Measurements from ENCODE around the gene FAM3C.
A peak's percentile ranks its signal among the peaks of the same experiment; 100 is the strongest.

Gene FAM3C

GRCh38 chr7:121394709-121395140 is 1.4 kb downstream of the FAM3C start:
- Histone ChIP-seq H3K9me3 (ENCODE audit: low read length) (no peaks in the 10 kb centered on the region), H3F3A (ENCODE audit: insufficient read depth, low read length) (peaks cover 5% of the 10 kb centered on the region; the same call in 1 of the 2 replicates), H2AFZ (ENCODE audit: low read length) (no peak overlapping the region), H3K9me2 (ENCODE audit: low read depth, low read length) (no peaks in the 10 kb centered on the region), H3K79me2 (ENCODE audit: insufficient read depth, low read length) (peaks cover 56% of the 10 kb centered on the region), H3K4me3 (ENCODE audit: low read depth, low read length, poor library complexity, severe bottlenecking) (peak overlapping the region; percentile 71), H4K20me1 (ENCODE audit: insufficient read depth, low read length) (no peaks in the 10 kb centered on the region), H3K4me1 (ENCODE audit: insufficient read depth, low read length, severe bottlenecking) (peaks cover 54% of the 10 kb centered on the region), H3K27ac (ENCODE audit: low read depth, low read length, poor library complexity, severe bottlenecking) (peak overlapping the region; percentile 9), H3K36me3 (ENCODE audit: insufficient read depth, low read length) (peaks cover 14% of the 10 kb centered on the region), H3K27me3 (ENCODE audit: insufficient read depth, low read length) (no peaks in the 10 kb centered on the region), H3K4me2 (ENCODE audit: low read length) (peak overlapping the region; percentile 74), H3K9ac (ENCODE audit: low read length) (peak overlapping the region; percentile 10; the same call in 1 of the 2 replicates)
- TF ChIP-seq CTCF (IDR thresholded peaks at IDR 0.05; ENCODE audit: low read length) = no peak
- TF ChIP-seq EZH2 (IDR thresholded peaks at IDR 0.05; ENCODE audit: borderline replicate concordance, low read length) = no peak

GRCh38 chr7:121393005-121393366 is 3.1 kb downstream of the FAM3C start:
- H3K27me3 ChIP-seq (ENCODE audit: insufficient read depth, low read length) = no peaks in the 10 kb centered on the region
- peaks cover 14% of the 10 kb centered on the region for H3K36me3 ChIP-seq (ENCODE audit: insufficient read depth, low read length)
- H3K4me2 ChIP-seq (ENCODE audit: low read length) = no peak overlapping the region
- H3K9me3 ChIP-seq (ENCODE audit: low read length) = no peaks in the 10 kb centered on the region
- no peak overlapping the region for H2AFZ ChIP-seq (ENCODE audit: low read length)
- H3F3A ChIP-seq (ENCODE audit: insufficient read depth, low read length) = peaks cover 5% of the 10 kb centered on the region; the same call in 1 of the 2 replicates
- TF ChIP-seq CTCF (IDR thresholded peaks at IDR 0.05; ENCODE audit: low read length) = no peak
- no peak for TF ChIP-seq EZH2 (IDR thresholded peaks at IDR 0.05; ENCODE audit: borderline replicate concordance, low read length)
- H4K20me1 ChIP-seq (ENCODE audit: insufficient read depth, low read length) = no peaks in the 10 kb centered on the region
- no peak overlapping the region for H3K4me3 ChIP-seq (ENCODE audit: low read depth, low read length, poor library complexity, severe bottlenecking)
- no peak overlapping the region for H3K9ac ChIP-seq (ENCODE audit: low read length)
- no peaks in the 10 kb centered on the region for H3K9me2 ChIP-seq (ENCODE audit: low read depth, low read length)
- H3K27ac ChIP-seq (ENCODE audit: low read depth, low read length, poor library complexity, severe bottlenecking) = no peak overlapping the region
- H3K4me1 ChIP-seq (ENCODE audit: insufficient read depth, low read length, severe bottlenecking) = peaks cover 71% of the 10 kb centered on the region
- H3K79me2 ChIP-seq (ENCODE audit: insufficient read depth, low read length) = peaks cover 73% of the 10 kb centered on the region

- Histone ChIP-seq H2AFZ (ENCODE audit: low read length) (no peak overlapping the region), H3F3A (ENCODE audit: insufficient read depth, low read length) (peaks cover 5% of the 10 kb centered on the region; the same call in 1 of the 2 replicates), H3K9me3 (ENCODE audit: low read length) (no peaks in the 10 kb centered on the region), H3K79me2 (ENCODE audit: insufficient read depth, low read length) (peaks cover 79% of the 10 kb centered on the region), H3K4me2 (ENCODE audit: low read length) (no peak overlapping the region), H4K20me1 (ENCODE audit: insufficient read depth, low read length) (no peaks in the 10 kb centered on the region), H3K9ac (ENCODE audit: low read length) (no peak overlapping the region), H3K27me3 (ENCODE audit: insufficient read depth, low read length) (no peaks in the 10 kb centered on the region), H3K27ac (ENCODE audit: low read depth, low read length, poor library complexity, severe bottlenecking) (peak overlapping the region; percentile 37), H3K4me1 (ENCODE audit: insufficient read depth, low read length, severe bottlenecking) (peaks cover 76% of the 10 kb centered on the region), H3K36me3 (ENCODE audit: insufficient read depth, low read length) (peaks cover 14% of the 10 kb centered on the region), H3K4me3 (ENCODE audit: low read depth, low read length, poor library complexity, severe bottlenecking) (no peak overlapping the region), H3K9me2 (ENCODE audit: low read depth, low read length) (no peaks in the 10 kb centered on the region)
- TF ChIP-seq CTCF (IDR thresholded peaks at IDR 0.05; ENCODE audit: low read length) (no peak), EZH2 (IDR thresholded peaks at IDR 0.05; ENCODE audit: borderline replicate concordance, low read length) (no peak)
These were observed 3.7 kb downstream of the FAM3C start for GRCh38 chr7:121392277-121393004.

All from OCI-LY1 (cell line).